COLO829 (cell line): Measurements from ENCODE around the gene CCDC74A.
"Not testable (repeated sequence)": the region's sequence is repeated elsewhere in the genome, so short reads cannot be mapped to it uniquely, and the experiment has no call there.

Experiments used
- DNase-seq: peaks from one replicate; pipeline ENCODE4 v3.0.0; 2012; ENCODE audit warnings: low spot score

CCDC74A gene

DNA sequence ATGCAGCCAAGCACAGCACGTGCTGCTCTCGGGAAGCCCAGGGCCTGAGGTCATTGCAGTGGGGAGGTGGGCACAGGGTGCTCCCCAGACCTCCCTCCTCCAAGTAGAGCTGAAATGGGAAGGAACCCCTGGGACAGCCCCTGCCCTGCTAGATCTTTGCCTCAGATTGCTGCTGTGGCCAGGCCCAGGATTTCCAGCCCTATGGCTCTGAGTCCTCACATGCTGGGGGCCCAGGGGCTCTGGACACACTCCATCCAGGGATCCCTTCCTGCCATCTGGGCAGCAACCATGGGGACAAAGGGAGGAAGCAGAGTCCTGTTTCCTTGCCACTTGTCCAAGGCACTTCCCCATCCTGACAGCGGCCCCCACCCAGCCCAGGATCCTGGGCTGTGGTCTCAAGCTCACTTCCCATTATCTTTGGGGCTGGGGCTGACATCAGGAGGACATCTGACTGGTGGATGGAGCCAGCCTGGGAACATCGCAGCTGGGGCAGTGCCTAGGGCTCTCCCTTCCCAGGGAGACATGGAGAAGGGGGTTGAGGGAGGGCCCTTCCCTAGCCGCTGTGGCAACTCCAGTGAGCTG is 2.3 kb downstream of the CCDC74A start:
- not testable (repeated sequence) for DNase-seq

DNA sequence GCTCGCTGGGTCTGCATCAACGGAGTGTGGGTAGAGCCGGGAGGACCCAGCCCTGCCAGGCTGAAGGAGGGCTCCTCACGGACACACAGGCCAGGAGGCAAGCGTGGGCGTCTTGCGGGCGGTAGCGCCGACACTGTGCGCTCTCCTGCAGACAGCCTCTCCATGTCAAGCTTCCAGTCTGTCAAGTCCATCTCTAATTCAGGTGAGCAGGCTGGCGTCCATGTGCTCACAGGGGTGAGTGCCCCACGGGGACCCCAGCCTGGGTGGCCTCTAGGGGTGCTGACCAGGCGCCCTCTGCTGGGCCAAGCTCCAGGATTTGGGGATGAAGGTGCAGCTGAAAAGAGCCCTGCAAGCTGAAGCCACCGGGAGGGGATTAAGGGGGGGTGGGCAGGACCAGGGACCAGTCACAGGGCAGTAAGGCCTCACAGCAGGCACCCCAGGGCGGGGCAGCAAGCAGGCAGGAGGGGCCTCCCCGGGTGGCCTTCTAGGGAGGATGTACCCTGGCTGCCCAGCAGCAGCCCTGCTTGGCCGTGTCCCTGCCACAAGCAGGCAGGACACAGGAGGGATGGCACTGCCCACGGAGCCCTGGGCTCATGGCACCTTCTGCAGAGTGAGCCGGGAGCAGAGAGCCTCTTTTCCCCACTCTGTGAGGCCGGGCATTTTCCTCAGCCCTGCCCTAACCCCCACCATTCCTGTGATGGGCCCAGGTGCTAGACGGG is 3.1 kb downstream of the CCDC74A start:
- not testable (repeated sequence) for DNase-seq

DNA sequence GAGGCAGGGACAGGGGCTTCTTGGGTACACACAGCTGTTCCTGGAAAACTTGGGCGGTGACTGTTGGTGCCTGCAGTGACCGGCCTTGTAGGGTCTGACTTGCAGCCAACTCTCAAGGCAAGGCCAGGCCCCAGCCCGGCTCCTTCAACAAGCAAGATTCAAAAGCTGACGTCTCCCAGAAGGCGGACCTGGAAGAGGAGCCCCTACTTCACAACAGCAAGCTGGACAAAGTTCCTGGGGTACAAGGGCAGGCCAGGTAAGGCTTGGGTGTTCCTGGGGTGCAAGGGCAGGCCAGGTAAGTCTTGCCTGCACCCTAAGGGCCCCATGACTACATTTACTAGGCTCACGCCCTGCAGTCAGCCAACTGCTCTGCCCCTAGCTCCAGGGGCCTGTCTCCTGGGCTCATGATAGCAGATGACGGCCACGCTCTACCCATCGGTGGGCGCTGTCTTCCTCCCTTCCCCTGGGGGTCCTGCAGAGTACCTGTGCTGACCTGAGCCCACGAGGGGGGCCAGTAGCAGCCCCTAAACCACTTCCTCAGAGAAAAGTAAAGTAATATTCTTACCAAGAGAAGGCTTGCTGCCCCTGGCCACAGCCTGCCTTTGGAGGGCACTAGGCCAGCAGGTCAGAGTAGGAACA is 4.0 kb downstream of the CCDC74A start:
- not testable (repeated sequence) for DNase-seq

DNA sequence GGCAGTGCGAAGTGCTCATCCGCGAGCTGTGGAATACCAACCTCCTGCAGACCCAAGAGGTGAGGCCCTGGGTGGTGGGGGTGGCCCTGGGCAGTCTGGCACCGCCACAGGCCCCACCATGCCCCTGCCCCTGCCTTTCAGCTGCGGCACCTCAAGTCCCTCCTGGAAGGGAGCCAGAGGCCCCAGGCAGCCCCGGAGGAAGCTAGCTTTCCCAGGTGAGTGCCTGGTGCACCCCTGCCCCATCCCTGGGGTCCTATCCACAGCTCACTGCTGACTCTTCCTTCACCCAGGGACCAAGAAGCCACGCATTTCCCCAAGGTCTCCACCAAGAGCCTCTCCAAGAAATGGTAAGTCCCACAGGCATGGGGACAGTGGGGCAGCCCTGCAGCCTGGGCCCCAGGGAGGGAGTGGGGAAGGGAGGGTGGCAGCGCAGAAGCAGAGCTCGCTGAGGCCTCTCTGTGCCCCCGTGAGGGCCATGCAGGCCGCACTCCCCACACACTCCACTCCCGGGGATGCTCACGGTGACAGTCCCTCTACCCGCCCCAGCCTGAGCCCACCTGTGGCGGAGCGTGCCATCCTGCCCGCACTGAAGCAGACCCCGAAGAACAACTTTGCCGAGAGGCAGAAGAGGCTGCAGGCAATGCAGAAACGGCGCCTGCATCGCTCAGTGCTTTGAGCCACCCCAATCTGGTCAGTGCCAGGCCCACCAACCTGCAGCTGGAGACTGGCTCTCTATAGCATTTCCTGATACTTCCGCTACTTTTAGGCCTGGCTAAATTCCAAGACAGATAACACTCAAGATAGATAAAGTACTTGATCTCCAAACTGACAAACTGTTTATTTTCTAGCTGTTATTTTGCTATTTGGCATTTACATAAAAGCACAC is 5.3 kb downstream of the CCDC74A start:
- DNase-seq: not testable (repeated sequence)

GRCh38 chr2:131533609-131534316 is 6.1 kb downstream of the CCDC74A start:
- not testable (repeated sequence) for DNase-seq

DNA sequence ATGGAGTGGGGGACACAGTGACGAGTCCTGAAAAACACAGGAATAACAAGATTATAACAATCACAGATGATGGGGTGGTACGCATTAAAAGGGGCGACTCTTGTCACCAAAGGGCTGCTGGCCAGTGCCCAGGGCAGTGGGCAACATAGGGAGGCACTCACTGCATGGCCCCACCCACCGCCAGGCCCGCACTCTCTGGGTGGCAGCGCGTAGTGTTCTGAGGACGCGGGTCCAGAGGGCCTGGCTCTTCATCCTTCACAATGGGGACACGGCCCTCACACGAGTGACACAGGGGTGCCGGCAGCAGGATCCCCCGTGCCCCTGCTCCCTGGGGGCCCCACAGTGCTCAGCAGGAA is 6.6 kb downstream of the CCDC74A start:
- not testable (repeated sequence) for DNase-seq

- DNase-seq: not testable (repeated sequence)
Observed at GRCh38 chr2:131534965-131535364, 7.3 kb downstream of the CCDC74A start.

DNA sequence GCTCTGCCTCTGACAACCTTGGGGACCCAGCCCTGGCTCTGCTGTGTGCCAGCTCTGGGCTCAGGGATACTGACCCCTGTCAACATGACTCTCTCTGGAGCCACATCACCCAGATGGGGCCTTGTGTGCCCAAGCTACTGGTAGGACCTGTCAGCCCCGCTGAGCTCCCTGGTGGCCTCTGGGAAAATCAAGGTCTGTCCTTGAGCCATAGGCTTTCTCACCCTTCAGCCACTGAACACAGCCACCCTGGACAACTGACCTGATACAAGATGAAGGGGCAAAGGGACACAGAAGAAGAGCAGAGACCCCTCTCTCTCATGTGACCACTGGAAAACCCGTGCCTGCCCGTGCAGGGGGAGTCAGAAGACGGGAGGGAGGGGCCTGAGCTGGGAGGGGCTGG is 7.8 kb downstream of the CCDC74A start:
- DNase-seq: no peak

DNA sequence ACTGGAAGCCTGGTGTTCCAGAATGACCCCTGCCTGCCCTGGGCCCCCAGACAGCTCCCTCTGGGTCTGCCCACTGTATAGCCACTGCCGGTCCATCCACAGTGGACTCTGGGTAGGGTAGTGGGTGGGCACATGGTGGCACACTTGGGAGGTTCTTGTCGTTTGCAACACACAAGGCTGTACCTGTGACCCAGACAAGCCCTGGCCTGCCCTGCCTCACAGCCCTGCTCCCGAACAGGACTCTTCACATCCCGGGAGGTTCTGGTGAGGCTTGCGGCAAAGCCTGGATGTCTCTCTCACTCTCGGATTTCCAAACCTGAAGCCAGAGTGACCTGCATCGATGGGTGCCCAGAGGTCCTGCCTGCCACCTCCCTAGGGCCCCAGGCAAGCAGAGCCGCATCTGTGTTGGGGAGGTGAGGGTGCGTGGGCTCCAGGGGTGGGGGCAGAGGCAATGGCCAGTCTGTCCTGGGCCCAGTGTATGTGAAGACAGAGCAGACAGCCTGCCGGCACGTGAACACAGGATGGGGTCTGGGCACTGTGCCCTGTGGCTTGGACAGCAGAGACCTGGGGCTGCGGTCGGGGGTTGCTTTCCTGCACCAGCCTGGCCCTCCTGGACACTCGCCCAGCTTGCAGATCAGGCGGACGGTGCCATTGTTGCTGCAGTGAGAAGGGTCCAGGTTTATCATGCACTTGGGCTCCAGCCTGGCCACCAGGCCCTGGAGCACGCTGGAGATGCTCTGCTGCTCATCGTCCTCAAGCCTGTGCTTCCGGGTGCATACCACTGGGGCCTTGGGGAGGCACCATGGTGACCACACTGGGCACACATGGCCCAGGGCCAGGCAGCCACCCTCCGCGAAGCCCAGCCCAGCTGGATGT is 8.5 kb downstream of the CCDC74A start:
- DNase-seq: not testable (repeated sequence)

DNA sequence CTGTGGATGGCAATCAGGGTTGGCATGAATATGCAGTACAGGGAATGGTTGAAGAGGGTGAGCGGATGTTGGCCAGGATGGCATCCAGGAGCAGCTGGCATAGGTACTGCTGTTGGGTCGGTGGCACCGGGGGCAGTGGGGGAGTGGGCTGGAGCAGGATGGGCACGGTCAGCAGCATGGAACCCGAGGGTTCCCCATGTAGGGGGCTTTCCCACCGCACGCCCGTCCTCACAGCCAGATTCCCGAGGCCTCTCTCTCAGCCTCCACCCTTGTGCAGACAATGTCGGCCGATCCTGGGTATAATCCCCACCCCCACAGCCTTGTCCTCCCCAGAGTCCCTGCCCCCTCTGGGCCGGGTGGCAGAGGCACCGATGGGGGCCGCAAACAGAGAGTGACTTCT is 9.2 kb downstream of the CCDC74A start:
- not testable (repeated sequence) for DNase-seq

GRCh38 chr2:131538856-131539255 is 11.2 kb downstream of the CCDC74A start:
- not testable (repeated sequence) for DNase-seq

GRCh38 chr2:131542438-131543384 is 15.0 kb downstream of the CCDC74A start:
- no peak for DNase-seq

DNA sequence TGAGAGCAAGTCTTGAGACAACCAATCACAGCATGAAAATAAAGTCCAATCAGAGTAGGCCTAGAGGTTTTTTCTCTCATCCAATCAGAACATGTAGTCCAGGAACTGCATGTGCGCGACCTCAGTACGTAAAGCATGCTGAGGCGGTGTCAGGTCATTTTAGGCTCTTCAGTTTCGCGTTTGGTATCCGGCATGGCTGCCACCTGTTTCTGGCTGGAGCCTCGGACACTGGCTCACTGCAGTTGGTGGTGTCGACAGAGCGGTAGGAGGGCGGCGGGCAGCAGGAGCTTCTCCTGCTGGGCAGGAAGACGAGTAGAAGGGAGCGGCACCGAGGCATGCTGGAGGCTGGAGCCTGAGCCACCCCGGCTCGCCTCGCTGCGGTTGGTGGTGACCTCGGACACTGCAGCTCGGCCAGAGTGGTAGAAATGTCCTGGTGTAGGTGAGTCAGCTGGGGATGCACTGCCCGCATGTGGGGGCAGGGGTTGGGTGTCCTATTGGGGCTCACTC is 15.8 kb downstream of the CCDC74A start:
- DNase-seq: no peak

DNA sequence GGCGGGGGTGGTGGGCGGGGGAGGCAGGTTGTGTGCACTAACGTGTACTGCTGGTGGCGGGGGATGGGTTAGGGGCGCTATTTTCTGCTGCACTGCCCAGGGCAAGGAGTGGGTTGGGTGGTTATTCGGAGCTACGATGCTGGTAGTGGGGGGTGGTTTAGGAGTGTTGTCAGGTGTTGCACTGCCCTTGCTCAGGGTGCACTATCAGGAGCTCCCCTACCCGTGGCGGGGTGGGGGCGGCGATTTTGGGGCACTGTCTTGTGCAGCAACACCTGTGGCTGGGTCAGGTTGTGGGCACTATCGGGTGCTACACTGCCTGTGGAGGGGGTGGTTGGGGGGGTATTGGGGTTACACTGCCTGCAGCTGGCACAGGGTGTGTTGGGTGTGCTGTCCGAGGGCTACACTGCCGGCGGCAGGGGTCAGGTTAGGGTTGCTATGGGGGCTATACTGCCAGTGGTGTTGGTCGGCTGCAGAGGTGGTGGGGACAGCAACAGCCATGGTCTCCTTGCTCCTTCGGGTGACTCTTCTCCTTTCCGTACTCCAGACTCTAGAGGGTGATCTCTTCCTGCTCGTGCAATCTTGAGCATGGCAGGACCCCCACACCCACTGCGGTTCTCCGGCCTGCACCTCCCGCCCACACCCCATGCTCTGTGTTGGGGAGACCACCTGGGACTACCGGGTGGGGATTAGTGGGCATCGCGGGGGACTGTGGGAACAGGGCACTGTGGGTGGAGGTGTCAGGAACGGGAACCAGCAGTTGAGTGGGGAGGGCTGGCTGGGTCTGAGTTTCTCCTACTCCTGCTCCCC is 16.5 kb downstream of the CCDC74A start:
- not testable (repeated sequence) for DNase-seq

- DNase-seq: not testable (repeated sequence)
Observed at GRCh38 chr2:131544813-131545165, 17.1 kb downstream of the CCDC74A start.

DNA sequence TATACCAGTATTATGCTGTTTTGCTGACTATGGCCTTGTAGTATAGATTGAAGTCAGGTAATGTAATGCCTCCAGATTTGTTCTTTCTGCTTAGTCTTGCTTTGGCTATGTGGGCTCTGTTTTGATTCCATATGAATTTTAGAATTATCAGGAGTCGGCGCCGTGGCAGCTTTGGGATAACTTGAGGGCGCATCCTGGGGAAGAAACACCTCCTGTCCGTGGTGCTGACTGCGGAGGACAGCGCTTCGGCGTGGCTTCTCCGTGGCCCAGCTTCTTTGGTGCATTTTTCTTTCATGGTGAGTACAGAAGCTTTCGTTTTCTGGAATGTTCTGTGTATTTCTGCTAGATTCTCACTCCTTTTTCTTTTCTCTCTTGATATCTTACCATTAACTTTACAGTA is 25.2 kb downstream of the CCDC74A start:
- DNase-seq: no peak

GRCh38 chr2:131556998-131557397 is 29.3 kb downstream of the CCDC74A start:
- no peak for DNase-seq

DNA sequence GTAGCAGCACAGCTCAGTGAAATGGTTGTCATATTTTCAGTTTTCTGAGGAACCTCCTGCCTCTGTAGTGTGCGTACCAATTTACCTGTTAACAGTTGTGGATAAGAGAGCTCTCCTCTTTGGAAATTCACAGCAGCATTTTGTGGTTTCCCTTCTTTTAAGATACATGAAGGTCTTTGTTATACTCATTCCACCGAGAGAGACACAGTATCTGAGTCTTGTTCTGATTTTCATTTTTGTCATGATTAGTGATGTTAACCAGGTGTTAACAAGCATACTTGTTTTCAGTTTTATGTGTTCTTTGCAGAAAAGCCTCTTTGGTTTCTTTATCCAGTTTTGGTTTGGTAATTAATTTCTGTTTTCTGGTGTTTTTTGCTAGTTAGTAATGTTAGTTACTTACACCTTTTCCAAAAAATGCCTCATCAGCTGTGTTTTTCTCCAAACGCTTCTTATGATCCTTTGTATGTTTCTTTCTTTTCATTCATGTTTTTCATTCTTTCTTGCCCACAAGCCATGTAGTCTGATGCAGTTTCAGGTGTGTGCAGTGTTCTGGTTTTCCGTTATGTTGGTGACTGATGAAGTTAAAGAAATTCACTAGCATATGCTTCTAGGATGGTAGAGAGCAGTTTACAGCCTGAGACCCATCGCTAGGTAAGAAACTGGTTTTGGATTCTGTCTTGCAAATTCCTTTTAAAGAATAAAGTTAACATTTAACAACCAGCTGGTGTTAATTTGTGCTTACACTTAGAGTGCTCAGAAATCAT is 30.1 kb downstream of the CCDC74A start:
- DNase-seq: no peak
